Ovary (tissue), 9 donors: ENCODE measurements around the gene GALNT17. TPM values are rescaled to one million over a fixed set of nuclear protein-coding genes. Genes with fewer than 3 reads are reported as not detected.

Experiments
- DNase-seq, 5 donors: peaks; one replicate each; pipeline ENCODE4 v3.0.0-alpha.2; 2019 to 2020
- H3K27ac ChIP-seq, 2 donors: fragments of 200-600 bp; one replicate each; pipeline versions ENCODE4 v1.5.1 to v1.8.0; 2019 to 2022
- H3K27me3 ChIP-seq: fragments of 200-600 bp; one replicate; pipeline ENCODE4 v1.8.0; 2022
- H3K36me3 ChIP-seq: fragments of 200-600 bp; sonication (generic); one replicate; pipeline ENCODE4 v1.5.1; 2019
- H3K4me1 ChIP-seq: one replicate; pipeline ENCODE4 v1.8.1; 2013; ENCODE audit warnings: mild to moderate bottlenecking, moderate library complexity; ENCODE audit not compliant: insufficient read depth
- H3K4me3 ChIP-seq: fragments of 200-600 bp; sonication (generic); one replicate; pipeline ENCODE4 v1.5.1; 2017
- H3K9me3 ChIP-seq, 2 donors: fragments of 200-600 bp in 1 of 2; sonication (generic) in 1 of 2; one replicate each; pipeline versions ENCODE4 v1.5.1 to v1.8.1; 2013 to 2019; ENCODE audit warnings: mild to moderate bottlenecking in 1 of 2, moderate library complexity in 1 of 2
- EP300 ChIP-seq: sonication (generic); formaldehyde crosslinking; IDR thresholded peaks from one replicate; pipeline ENCODE4 v1.6.1; 2017; ENCODE audit warnings: antibody characterized with exemption
- POLR2A ChIP-seq: fragments of 450-650 bp; IDR thresholded peaks from one replicate; pipeline ENCODE4 v1.6.1; 2017; ENCODE audit warnings: antibody characterized with exemption, mild to moderate bottlenecking, moderate library complexity
- WGBS, 3 donors: extraction: QIAGEN DNeasy Blood & Tissue Kit in 1 of 3; methylation state at CpG; one replicate each; pipeline versions ENCODE4 v1.1.5 to v1.1.7; 2013 to 2017; 5-methylcytosine and 5-hydroxymethylcytosine counted together
- intact Hi-C, 4 donors: fragments of 100-400 bp; cut with DNase I; formaldehyde crosslinking; loops; one replicate each; pipeline versions ENCODE4 v1.11.0 to v1.15.1; 2022 to 2023
- polyA plus RNA-seq, 2 donors: library from polyadenylated mRNA; stranded (reverse); fragments of 200-250 nt in 1 of 2; fragments of 350-450 nt in 1 of 2; fragmentation: Illumina TruSeq in 1 of 2; extraction: RNeasy Lipid Tissue Mini Kit (QIAGEN cat#74804) in 1 of 2; gene quantifications; one replicate each; pipeline ENCODE4 v1.2.3, GENCODE V29; 2013 to 2014
- total RNA-seq, 7 donors: library from RNA; depleted of rRNA in 2 of 7; stranded (reverse); fragments of >200 nt in 2 of 7; fragmentation: NEBNext Ultra II Directional in 3 of 7; extraction: Animal tissue kit (Norgen Biotek cat#: 25700) in 3 of 7; gene quantifications; one replicate each; pipeline versions ENCODE4 v1.1.0 to v1.2.4, GENCODE V29; 2016 to 2023
- TF ChIP-seq, protein P1 (sequence below), 3 donors: fragments of 450-650 bp in 2 of 3; fragments of 200-600 bp in 1 of 3; IDR thresholded peaks; one replicate each; pipeline versions ENCODE4 v1.5.1 to v1.8.0; 2016 to 2022; ENCODE audit warnings: antibody characterized with exemption in 3 of 3, mild to moderate bottlenecking in 1 of 3
- donor health status: DM: no; HTN: no; CAD: no; lungs with moderate emphysema.
- donor health status: DM: no; HTN: no; CAD: no.
- donor health status: Bipolar disorder and iron deficiency.
- donor health status: DM: yes; HTN: yes; CAD: no.
- donor health status: DM: no; HTN: no; CAD: no.
- donor health status: DM: yes; HTN: yes; CAD: no.

Gene GALNT17
- total and polyA plus RNA-seq, 9 donors: 13.4 to 90.1 (median 57.1) TPM

DNA sequence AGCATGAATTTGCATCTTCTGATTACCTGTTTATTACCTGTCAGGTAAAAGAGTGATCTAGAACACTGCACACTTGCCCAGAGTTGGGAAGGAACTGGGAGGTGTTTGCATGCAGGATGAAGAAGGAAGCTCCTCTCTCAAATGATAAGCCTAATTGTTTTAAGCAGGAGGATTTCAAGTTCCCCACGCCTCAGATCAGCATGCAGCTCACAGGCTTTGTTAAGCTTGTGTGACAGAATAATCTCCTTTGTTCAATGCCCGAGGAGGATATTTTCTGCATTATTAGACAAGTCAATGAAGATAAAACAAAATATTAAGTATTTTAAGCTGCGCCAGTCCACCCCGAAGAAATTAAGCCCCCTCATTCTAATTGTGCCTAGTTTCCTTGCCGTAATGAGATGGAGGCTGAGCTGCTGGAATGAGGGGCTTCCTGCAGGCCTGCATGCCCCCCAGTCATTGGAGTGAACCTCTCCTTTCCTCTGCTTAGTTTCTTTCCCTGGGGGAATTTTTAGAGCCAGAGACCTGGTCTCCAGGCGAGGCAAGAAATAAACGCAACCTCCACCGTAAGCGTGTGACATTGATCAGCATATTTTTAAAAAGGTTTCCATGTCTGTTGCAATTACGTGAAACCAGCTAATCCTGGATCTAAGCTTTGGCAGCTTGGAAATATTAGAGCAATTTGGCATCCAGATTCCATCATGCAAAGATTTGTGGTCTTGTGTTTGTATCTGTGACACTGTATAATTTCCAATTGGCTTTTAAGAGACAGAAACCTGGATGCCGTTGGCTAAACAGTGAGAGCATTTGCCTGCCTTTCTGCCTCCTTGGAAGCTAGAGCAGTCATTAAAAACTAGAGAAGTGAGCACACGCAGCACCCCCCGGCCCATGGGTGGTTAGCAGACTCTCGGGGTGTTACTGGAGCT lies 376.0 kb downstream of the GALNT17 start:
- intact Hi-C loops: no loop called here
- WGBS, 3 donors: 68 to 85% (median 81%) methylated on average over 14 of the region's 14 CpGs
- no peak for DNase-seq
- H3K27me3 ChIP-seq: no peaks in the 10 kb centered on the region
- no peaks in the 10 kb centered on the region for H3K36me3 ChIP-seq
- no peak overlapping the region for H3K27ac ChIP-seq
- TF ChIP-seq, protein P1, sequence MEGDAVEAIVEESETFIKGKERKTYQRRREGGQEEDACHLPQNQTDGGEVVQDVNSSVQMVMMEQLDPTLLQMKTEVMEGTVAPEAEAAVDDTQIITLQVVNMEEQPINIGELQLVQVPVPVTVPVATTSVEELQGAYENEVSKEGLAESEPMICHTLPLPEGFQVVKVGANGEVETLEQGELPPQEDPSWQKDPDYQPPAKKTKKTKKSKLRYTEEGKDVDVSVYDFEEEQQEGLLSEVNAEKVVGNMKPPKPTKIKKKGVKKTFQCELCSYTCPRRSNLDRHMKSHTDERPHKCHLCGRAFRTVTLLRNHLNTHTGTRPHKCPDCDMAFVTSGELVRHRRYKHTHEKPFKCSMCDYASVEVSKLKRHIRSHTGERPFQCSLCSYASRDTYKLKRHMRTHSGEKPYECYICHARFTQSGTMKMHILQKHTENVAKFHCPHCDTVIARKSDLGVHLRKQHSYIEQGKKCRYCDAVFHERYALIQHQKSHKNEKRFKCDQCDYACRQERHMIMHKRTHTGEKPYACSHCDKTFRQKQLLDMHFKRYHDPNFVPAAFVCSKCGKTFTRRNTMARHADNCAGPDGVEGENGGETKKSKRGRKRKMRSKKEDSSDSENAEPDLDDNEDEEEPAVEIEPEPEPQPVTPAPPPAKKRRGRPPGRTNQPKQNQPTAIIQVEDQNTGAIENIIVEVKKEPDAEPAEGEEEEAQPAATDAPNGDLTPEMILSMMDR (IDR thresholded peaks at IDR 0.05): no peak
- TF ChIP-seq POLR2A (no peak), EP300 (no peak)
- H3K4me1 ChIP-seq: no peaks in the 10 kb centered on the region
- H3K9me3 ChIP-seq: no peaks in the 10 kb centered on the region
- H3K4me3 ChIP-seq: no peak overlapping the region

DNA sequence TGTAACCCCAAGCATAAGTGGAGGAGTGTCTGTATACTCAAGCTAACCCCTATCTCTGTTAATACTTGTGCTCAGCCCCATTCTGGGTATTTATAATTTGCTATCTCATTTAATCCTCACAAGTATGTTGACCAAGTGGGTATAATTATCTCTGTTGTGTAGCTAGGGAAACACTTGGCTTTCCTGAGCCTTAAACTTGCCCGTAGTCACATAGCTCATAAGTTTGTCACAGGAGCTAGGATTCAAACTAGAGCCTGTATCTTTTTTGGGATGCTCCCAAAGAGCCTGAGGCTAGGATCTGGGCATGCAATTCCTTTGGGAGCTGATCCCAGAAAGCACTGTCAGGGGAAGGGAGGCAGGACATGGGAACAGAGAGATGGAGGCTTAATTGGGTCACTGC lies 377.4 kb downstream of the GALNT17 start:
- no peak overlapping the region for H3K4me3 ChIP-seq
- H3K27me3 ChIP-seq: no peaks in the 10 kb centered on the region
- intact Hi-C loops: no loop called here
- no peaks in the 10 kb centered on the region for H3K4me1 ChIP-seq
- H3K27ac ChIP-seq: no peak overlapping the region
- no peaks in the 10 kb centered on the region for H3K36me3 ChIP-seq
- H3K9me3 ChIP-seq: no peaks in the 10 kb centered on the region
- no peak for DNase-seq
- 66 to 75% (median 73%) methylated on average over 1 of the region's 1 CpG for WGBS, 3 donors
- TF ChIP-seq, protein P1 (IDR thresholded peaks at IDR 0.05): no peak
- TF ChIP-seq EP300: no peak
- TF ChIP-seq POLR2A: no peak

GRCh38 chr7:71511361-71511807 lies 379.4 kb downstream of the GALNT17 start:
- intact Hi-C loops: no loop called here
- 83 to 84% (median 84%) methylated on average over 3 of the region's 3 CpGs for WGBS, 3 donors
- TF ChIP-seq, protein P1 (IDR thresholded peaks at IDR 0.05): no peak
- TF ChIP-seq POLR2A: no peak
- TF ChIP-seq EP300: no peak
- Histone ChIP-seq H3K9me3 (no peaks in the 10 kb centered on the region), H3K36me3 (no peaks in the 10 kb centered on the region), H3K27me3 (no peaks in the 10 kb centered on the region), H3K4me1 (no peaks in the 10 kb centered on the region), H3K27ac (no peak overlapping the region), H3K4me3 (no peak overlapping the region)
- no peak for DNase-seq

- no peaks in the 10 kb centered on the region for H3K9me3 ChIP-seq
- H3K36me3 ChIP-seq: no peaks in the 10 kb centered on the region
- no peak for DNase-seq
- no peak overlapping the region for H3K27ac ChIP-seq
- no peak overlapping the region for H3K4me3 ChIP-seq
- no peaks in the 10 kb centered on the region for H3K4me1 ChIP-seq
- no peaks in the 10 kb centered on the region for H3K27me3 ChIP-seq
- TF ChIP-seq EP300 (no peak), POLR2A (no peak)
- TF ChIP-seq, protein P1 (IDR thresholded peaks at IDR 0.05): no peak
- intact Hi-C loops: no loop called here
- 70 to 75% (median 72%) methylated on average over 7 of the region's 7 CpGs for WGBS, 3 donors
Measured at GRCh38 chr7:71517940-71518699, 386.2 kb downstream of the GALNT17 start.
